ENCODE measurements around the gene MED6.

Gene MED6

GRCh38 chr14:70571139-70571538, 29.3 kb downstream of the MED6 start:
- Histone ChIP-seq H3K79me2 (ENCODE audit: insufficient read depth, low read length) (no peaks in the 10 kb centered on the region), H3K4me2 (ENCODE audit: low read depth, low read length, poor library complexity, severe bottlenecking) (no peak overlapping the region), H3K36me3 (ENCODE audit: insufficient read depth, low read length) (no peaks in the 10 kb centered on the region), H3K4me3 (ENCODE audit: low read length, poor library complexity, severe bottlenecking) (no peak overlapping the region), H3K9me2 (replicated peaks; ENCODE audit: low read depth, low read length) (no peaks in the 10 kb centered on the region), H2AFZ (ENCODE audit: low read length) (no peak overlapping the region), H3K9me3 (ENCODE audit: insufficient read depth, low read depth, low read length) (no peaks in the 10 kb centered on the region; the same call in 1 of the 2 replicates), H3K9ac (ENCODE audit: low read depth, low read length, poor library complexity, severe bottlenecking) (no peak overlapping the region), H3K4me1 (ENCODE audit: insufficient read depth, low read length, poor library complexity, severe bottlenecking) (peaks cover 7% of the 10 kb centered on the region), H3K27me3 (ENCODE audit: insufficient read depth, low read length, poor library complexity, severe bottlenecking) (no peaks in the 10 kb centered on the region), H3F3A (ENCODE audit: low read depth) (no peaks in the 10 kb centered on the region), H4K20me1 (ENCODE audit: insufficient read depth, low read length, poor library complexity, severe bottlenecking) (no peaks in the 10 kb centered on the region)
- TF ChIP-seq, protein P1, sequence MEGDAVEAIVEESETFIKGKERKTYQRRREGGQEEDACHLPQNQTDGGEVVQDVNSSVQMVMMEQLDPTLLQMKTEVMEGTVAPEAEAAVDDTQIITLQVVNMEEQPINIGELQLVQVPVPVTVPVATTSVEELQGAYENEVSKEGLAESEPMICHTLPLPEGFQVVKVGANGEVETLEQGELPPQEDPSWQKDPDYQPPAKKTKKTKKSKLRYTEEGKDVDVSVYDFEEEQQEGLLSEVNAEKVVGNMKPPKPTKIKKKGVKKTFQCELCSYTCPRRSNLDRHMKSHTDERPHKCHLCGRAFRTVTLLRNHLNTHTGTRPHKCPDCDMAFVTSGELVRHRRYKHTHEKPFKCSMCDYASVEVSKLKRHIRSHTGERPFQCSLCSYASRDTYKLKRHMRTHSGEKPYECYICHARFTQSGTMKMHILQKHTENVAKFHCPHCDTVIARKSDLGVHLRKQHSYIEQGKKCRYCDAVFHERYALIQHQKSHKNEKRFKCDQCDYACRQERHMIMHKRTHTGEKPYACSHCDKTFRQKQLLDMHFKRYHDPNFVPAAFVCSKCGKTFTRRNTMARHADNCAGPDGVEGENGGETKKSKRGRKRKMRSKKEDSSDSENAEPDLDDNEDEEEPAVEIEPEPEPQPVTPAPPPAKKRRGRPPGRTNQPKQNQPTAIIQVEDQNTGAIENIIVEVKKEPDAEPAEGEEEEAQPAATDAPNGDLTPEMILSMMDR (conservative IDR thresholded peaks at IDR 0.05; ENCODE audit: low read length), result no peak

DNA sequence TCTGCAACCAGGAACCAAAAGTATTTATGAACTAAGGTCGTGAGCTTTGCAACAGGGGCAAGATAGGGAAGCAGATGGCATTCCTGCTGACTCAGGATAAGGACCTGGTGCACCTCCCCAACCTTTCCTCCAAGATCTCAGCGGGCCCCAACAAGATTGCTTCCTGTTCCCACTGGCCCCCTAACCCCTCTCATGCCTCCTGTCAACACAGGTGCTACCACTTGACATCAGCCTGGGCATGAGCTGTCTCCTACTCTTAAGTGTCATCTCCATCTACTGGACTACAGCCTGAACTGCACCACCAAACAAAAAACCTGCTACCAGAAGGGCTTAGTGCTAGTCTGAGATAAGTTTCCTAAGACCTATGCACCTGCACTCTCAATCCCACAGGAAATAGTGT, 32.7 kb downstream of the MED6 start:
- H2AFZ ChIP-seq (ENCODE audit: low read length), result no peak overlapping the region
- H3F3A ChIP-seq (ENCODE audit: low read depth), result no peaks in the 10 kb centered on the region
- no peak overlapping the region for H3K4me3 ChIP-seq (ENCODE audit: low read length, poor library complexity, severe bottlenecking)
- H4K20me1 ChIP-seq (ENCODE audit: insufficient read depth, low read length, poor library complexity, severe bottlenecking), result no peaks in the 10 kb centered on the region
- H3K4me2 ChIP-seq (ENCODE audit: low read depth, low read length, poor library complexity, severe bottlenecking), result no peak overlapping the region
- peaks cover 7% of the 10 kb centered on the region for H3K4me1 ChIP-seq (ENCODE audit: insufficient read depth, low read length, poor library complexity, severe bottlenecking)
- no peaks in the 10 kb centered on the region for H3K79me2 ChIP-seq (ENCODE audit: insufficient read depth, low read length)
- H3K36me3 ChIP-seq (ENCODE audit: insufficient read depth, low read length), result peaks cover 3% of the 10 kb centered on the region; the same call in 1 of the 2 replicates
- H3K9me3 ChIP-seq (ENCODE audit: insufficient read depth, low read depth, low read length), result peaks cover 6% of the 10 kb centered on the region; the same call in 1 of the 2 replicates
- no peaks in the 10 kb centered on the region for H3K9me2 ChIP-seq (replicated peaks; ENCODE audit: low read depth, low read length)
- H3K27me3 ChIP-seq (ENCODE audit: insufficient read depth, low read length, poor library complexity, severe bottlenecking), result no peaks in the 10 kb centered on the region
- H3K9ac ChIP-seq (ENCODE audit: low read depth, low read length, poor library complexity, severe bottlenecking), result no peak overlapping the region
- no peak for TF ChIP-seq EZH2phosphoT487 (IDR thresholded peaks at IDR 0.05; ENCODE audit: borderline replicate concordance)
- TF ChIP-seq, protein P1 (conservative IDR thresholded peaks at IDR 0.05; ENCODE audit: low read length), result peak; percentile 94

GRCh38 chr14:70563869-70564268, 36.6 kb downstream of the MED6 start:
- no peaks in the 10 kb centered on the region for H4K20me1 ChIP-seq (ENCODE audit: insufficient read depth, low read length, poor library complexity, severe bottlenecking)
- no peak overlapping the region for H3K4me2 ChIP-seq (ENCODE audit: low read depth, low read length, poor library complexity, severe bottlenecking)

More at GRCh38 chr14:70563869-70564268, 36.6 kb downstream of the MED6 start:
- Histone ChIP-seq H3F3A (ENCODE audit: low read depth) (no peaks in the 10 kb centered on the region), H3K27me3 (ENCODE audit: insufficient read depth, low read length, poor library complexity, severe bottlenecking) (no peaks in the 10 kb centered on the region), H3K36me3 (ENCODE audit: insufficient read depth, low read length) (peaks cover 6% of the 10 kb centered on the region; the same call in 1 of the 2 replicates), H3K9me2 (replicated peaks; ENCODE audit: low read depth, low read length) (no peaks in the 10 kb centered on the region), H3K4me3 (ENCODE audit: low read length, poor library complexity, severe bottlenecking) (no peak overlapping the region), H3K4me1 (ENCODE audit: insufficient read depth, low read length, poor library complexity, severe bottlenecking) (peaks cover 7% of the 10 kb centered on the region), H3K9ac (ENCODE audit: low read depth, low read length, poor library complexity, severe bottlenecking) (no peak overlapping the region), H3K79me2 (ENCODE audit: insufficient read depth, low read length) (no peaks in the 10 kb centered on the region), H2AFZ (ENCODE audit: low read length) (no peak overlapping the region), H3K9me3 (ENCODE audit: insufficient read depth, low read depth, low read length) (peaks cover 17% of the 10 kb centered on the region; the same call in 1 of the 2 replicates)
- TF ChIP-seq, protein P1 (conservative IDR thresholded peaks at IDR 0.05; ENCODE audit: low read length), result no peak
- no peak for TF ChIP-seq EZH2phosphoT487 (IDR thresholded peaks at IDR 0.05; ENCODE audit: borderline replicate concordance)
